HG03095 (cell line): ENCODE measurements around the gene C6orf52.
A peak's percentile ranks its signal among the peaks of the same experiment; 100 is the strongest.
"Not testable (repeated sequence)": the region's sequence is repeated elsewhere in the genome, so short reads cannot be mapped to it uniquely, and the experiment has no call there.

Source experiments
- ATAC-seq: cut with Tn5 transposase; IDR thresholded peaks from one replicate; pipeline ENCODE4 v1.9.1; 2021; ENCODE audit warnings: moderate library complexity; ENCODE audit not compliant: unreplicated experiment

Gene C6orf52

GRCh38 chr6:10694302-10695085 is at the start of gene C6orf52, which contains the start of gene PAK1IP1:
Gene C6orf52 (minus strand): TSS chr6:10694616. CDS start chr6:10687550, 7,066 bp downstream.
Gene PAK1IP1 (plus strand): TSS chr6:10694972. CDS start chr6:10694986, 14 bp downstream.
- peak; percentile 96 for ATAC-seq

- ATAC-seq, result no peak
These were observed 49.1 kb upstream of the C6orf52 start for GRCh38 chr6:10743515-10743914.

GRCh38 chr6:10742251-10742650 is 47.8 kb upstream of the C6orf52 start:
- no peak for ATAC-seq

GRCh38 chr6:10741643-10742042 is 47.2 kb upstream of the C6orf52 start:
- not testable (repeated sequence) for ATAC-seq

DNA sequence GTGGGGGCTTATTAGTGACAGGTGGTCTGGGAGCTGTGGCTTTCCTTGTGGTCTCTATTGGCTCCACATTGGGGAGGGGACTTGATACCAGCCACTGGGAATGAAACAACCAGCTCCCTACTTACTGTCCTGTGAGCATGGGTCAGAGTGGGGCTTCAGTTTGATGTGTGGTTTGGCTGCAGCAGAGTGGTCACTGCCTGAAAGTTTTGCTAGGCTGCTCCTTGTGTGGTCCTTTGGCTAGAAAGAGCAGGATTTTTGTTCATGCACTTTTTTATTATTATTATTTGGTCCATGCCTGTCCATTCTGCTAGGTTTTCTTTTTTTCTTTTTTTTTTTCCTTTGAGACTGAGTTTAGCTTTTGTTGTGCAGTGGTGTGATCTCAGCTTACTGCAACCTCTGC is 45.6 kb upstream of the C6orf52 start:
- no peak for ATAC-seq

- no peak for ATAC-seq
These were observed 42.3 kb upstream of the C6orf52 start for GRCh38 chr6:10736731-10737130.

GRCh38 chr6:10733863-10734262 is 39.4 kb upstream of the C6orf52 start:
- no peak for ATAC-seq

GRCh38 chr6:10733151-10733715 is 38.8 kb upstream of the C6orf52 start:
- no peak for ATAC-seq

GRCh38 chr6:10730254-10730653 is 35.8 kb upstream of the C6orf52 start:
- ATAC-seq, result no peak

- no peak for ATAC-seq
These were observed 31.3 kb upstream of the C6orf52 start for GRCh38 chr6:10725716-10726115.

DNA sequence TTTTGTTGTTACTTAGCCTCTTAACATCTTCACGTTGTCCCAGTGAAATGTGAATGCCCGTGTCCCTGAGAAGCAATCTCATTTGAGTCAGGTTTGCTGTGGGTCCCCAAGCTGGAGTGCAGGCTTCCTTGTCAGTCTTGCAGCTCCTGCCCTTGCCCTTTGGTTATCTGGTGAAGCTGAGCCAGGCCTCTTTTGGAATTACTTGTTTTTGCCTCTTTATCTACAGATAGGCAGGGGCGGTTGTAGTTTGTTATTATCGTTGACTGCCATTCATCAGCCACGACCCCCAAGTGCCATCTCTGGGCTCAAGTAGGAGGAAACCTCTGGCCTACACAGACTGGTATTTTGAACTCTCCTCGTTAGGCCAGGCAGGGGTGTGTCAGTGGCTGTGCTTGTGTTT is 30.6 kb upstream of the C6orf52 start:
- no peak for ATAC-seq

DNA sequence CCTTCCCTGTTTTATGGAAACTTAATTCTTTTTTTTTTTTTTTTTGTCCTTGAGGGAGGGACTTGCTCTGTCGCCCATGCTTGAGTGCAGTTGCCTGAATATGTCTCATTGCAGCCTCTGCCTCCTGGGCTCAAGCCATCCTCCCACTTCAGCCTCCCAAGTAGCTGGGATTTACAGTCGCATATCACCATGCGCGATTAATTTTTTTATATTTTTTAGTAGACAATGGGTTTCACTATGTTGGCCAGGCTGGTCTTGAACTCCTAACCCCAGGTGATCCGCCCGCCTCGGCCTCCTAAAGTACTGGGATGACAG is 29.1 kb upstream of the C6orf52 start:
- ATAC-seq, result no peak

- ATAC-seq, result peak; percentile 93
These were observed 28.6 kb upstream of the C6orf52 start, which contains the start of gene TMEM14C for GRCh38 chr6:10722820-10723566. Gene TMEM14C (plus strand): TSS chr6:10723070. CDS start chr6:10724614, 1,544 bp downstream.

- ATAC-seq, result no peak
These were observed 28.1 kb upstream of the C6orf52 start for GRCh38 chr6:10722570-10722819.

- no peak for ATAC-seq
These were observed 27.6 kb upstream of the C6orf52 start for GRCh38 chr6:10721850-10722569.

DNA sequence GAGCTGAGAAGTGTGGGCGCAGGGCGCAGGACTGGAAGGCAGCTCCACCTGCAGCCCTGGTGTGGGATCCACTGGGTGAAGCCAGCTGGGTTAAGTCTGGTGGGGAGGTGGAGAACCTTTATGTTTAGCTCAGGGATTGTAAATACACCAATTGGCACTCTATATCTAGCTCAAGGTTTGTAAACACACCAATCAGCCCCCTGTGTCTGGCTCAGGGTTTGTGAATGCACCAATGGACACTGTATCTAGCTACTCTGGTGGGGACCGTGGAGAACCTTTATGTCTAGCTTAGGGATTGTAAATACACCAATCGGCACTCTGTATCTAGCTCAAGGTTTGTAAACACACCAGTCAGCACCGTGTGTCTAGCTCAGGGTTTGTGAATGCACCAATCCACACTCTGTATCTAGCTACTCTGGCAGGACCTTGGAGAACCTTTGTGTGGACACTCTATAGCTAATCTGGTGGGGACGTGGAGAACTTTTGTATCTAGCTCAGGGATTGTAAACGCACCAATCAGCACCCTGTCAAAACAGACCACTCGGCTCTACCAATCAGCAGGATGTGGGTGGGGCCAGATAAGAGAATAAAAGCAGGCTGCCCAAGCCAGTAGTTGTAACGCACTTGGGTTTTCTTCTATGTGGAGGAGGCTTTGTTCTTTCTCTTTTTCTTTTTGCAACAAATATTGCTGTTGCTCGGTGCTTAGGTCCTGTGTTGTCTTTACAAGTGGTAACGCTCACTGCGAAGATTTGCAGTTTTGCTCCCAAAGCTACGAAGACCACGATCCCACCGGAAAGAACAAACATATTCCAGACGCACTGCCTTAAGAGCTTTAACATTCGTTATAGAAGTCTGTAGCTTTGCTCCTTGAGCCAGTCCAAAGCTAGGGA is 26.8 kb upstream of the C6orf52 start:
- ATAC-seq, result not testable (repeated sequence)

- ATAC-seq, result peak; percentile 22
These were observed 26.0 kb upstream of the C6orf52 start for GRCh38 chr6:10720265-10720959.

DNA sequence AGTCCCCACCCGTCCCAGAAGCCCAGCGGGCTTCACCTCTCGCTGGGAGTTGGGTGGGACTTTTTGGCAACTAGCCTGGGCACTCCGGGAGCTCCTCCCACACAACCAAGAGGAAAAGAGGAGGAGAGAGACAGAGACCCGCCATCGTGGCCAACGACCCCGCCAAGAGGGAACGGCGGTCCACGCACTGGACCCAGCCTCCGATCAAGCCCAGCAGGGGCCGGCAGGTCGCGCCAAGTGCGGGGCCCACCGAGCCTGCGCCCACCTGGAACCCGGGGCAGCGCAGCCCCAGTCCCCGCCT is 25.5 kb upstream of the C6orf52 start:
- ATAC-seq, result no peak

DNA sequence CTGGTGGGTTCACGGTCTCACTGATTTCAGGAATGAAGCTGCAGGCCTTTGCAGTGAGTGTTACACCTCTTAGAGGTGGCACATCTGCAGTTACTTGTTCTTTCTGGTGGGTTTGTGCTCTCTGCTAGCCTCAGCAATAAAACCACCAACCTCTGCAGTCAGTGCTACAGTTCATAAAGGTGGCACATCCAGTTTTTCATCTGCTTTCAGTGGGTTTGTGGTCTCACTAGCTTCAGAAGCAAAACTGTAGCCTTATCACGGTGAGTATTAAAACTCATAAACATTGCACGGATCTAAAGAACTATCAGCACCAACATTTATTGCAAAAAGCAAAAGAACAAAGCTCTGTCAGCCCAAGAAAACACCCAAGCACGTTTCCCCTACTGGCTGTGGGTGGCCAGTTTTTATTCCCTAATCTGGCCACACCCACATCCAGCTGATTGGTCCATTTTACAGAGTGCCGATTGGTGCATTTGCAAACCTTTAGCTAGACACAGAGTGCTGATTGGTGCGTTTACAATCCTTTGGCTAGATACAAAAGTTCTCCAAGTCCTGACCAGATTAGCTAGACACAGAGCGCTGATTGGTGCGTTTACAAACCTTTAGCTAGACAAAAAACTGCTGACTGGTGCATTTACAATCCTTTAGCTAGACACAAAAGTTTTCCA is 25.0 kb upstream of the C6orf52 start:
- ATAC-seq, result no peak

DNA sequence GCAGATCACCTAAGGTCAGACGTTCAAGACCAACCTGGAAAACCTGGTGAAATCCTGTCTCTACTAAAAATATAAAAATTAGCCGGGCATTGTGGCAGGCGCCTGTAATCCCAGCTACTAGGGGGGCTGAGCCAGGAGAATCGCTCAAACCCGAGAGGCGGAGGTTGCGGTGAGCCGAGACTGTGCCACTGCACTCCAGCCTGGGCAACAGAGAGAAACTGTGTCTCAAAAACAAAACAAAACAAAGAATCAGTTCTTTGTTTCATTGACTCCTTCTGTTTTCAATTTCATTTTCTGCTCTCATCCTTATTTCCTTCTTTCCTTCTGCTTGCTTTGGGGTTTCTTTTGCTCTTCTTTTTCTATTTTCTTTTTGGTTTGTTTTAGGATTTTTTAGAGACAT is 19.5 kb upstream of the C6orf52 start:
- ATAC-seq, result no peak
